SK-N-MC (cell line): ENCODE results near the gene FABP6.

Experiments used
- EZH2 ChIP-seq: fragments of 200-600 bp; sonication (generic); IDR thresholded peaks from one replicate; pipeline ENCODE4 v1.6.1; 2017; ENCODE audit warnings: antibody characterized with exemption
- POLR2AphosphoS5 ChIP-seq: IDR thresholded peaks from 2 replicates; pipeline ENCODE4 v1.6.1; 2012; ENCODE audit warnings: mild to moderate bottlenecking, low read depth, low read length, borderline replicate concordance

- TF ChIP-seq POLR2AphosphoS5 (0 out of 2 replicates have a peak, but pooled peaks have one; percentile 49), EZH2 (no peak)
These were observed 31.8 kb upstream of the FABP6 start for GRCh38 chr5:160197341-160198144.
